ENCODE data around the gene BRDT.

Gene BRDT

GRCh38 chr1:91929250-91929649, 20.0 kb upstream of the BRDT start:
- Histone ChIP-seq H3K9ac (ENCODE audit: low read length in 2 of 2) (no peak overlapping the region), H3K9me3 (ENCODE audit: control insufficient read depth in 2 of 2, low read length in 2 of 2) (no peaks in the 10 kb centered on the region), H3K27ac (ENCODE audit: low read length) (no peak overlapping the region), H3K4me3 (ENCODE audit: low read length in 2 of 2) (no peak overlapping the region), H3K36me3 (ENCODE audit: control insufficient read depth in 2 of 2, insufficient read depth in 2 of 2, low read length in 2 of 2) (no peaks in the 10 kb centered on the region), H3K4me1 (ENCODE audit: control insufficient read depth, insufficient read depth, low read length) (peaks cover 8% of the 10 kb centered on the region), H3K27me3 (ENCODE audit: control insufficient read depth in 1 of 2, insufficient read depth in 2 of 2, low read length in 2 of 2) (no peaks in the 10 kb centered on the region)

- no peaks in the 10 kb centered on the region for H3K27me3 ChIP-seq (ENCODE audit: control insufficient read depth in 1 of 2, insufficient read depth in 2 of 2, low read length in 2 of 2)
- H3K4me3 ChIP-seq (ENCODE audit: low read length in 2 of 2) = no peak overlapping the region
- H3K4me1 ChIP-seq (ENCODE audit: control insufficient read depth, insufficient read depth, low read length) = no peaks in the 10 kb centered on the region
- H3K36me3 ChIP-seq (ENCODE audit: control insufficient read depth in 2 of 2, insufficient read depth in 2 of 2, low read length in 2 of 2) = no peaks in the 10 kb centered on the region
- H3K27ac ChIP-seq (ENCODE audit: low read length) = no peak overlapping the region
- no peaks in the 10 kb centered on the region for H3K9me3 ChIP-seq (ENCODE audit: control insufficient read depth in 2 of 2, low read length in 2 of 2)
- no peak overlapping the region for H3K9ac ChIP-seq (ENCODE audit: low read length in 2 of 2)
Observed at GRCh38 chr1:91937613-91938012, 11.6 kb upstream of the BRDT start.

GRCh38 chr1:91940496-91940895, 8.7 kb upstream of the BRDT start:
- Histone ChIP-seq H3K27me3 (ENCODE audit: control insufficient read depth in 1 of 2, insufficient read depth in 2 of 2, low read length in 2 of 2) (no peaks in the 10 kb centered on the region), H3K36me3 (ENCODE audit: control insufficient read depth in 2 of 2, insufficient read depth in 2 of 2, low read length in 2 of 2) (no peaks in the 10 kb centered on the region), H3K4me3 (ENCODE audit: low read length in 2 of 2) (no peak overlapping the region), H3K4me1 (ENCODE audit: control insufficient read depth, insufficient read depth, low read length) (no peaks in the 10 kb centered on the region), H3K27ac (ENCODE audit: low read length) (no peak overlapping the region), H3K9ac (ENCODE audit: low read length in 2 of 2) (no peak overlapping the region), H3K9me3 (ENCODE audit: control insufficient read depth in 2 of 2, low read length in 2 of 2) (no peaks in the 10 kb centered on the region)

- Histone ChIP-seq H3K27me3 (ENCODE audit: control insufficient read depth in 1 of 2, insufficient read depth in 2 of 2, low read length in 2 of 2) (no peaks in the 10 kb centered on the region), H3K4me1 (ENCODE audit: control insufficient read depth, insufficient read depth, low read length) (no peaks in the 10 kb centered on the region), H3K9ac (ENCODE audit: low read length in 2 of 2) (no peak overlapping the region), H3K4me3 (ENCODE audit: low read length in 2 of 2) (no peak overlapping the region), H3K27ac (ENCODE audit: low read length) (no peak overlapping the region), H3K9me3 (ENCODE audit: control insufficient read depth in 2 of 2, low read length in 2 of 2) (no peaks in the 10 kb centered on the region), H3K36me3 (ENCODE audit: control insufficient read depth in 2 of 2, insufficient read depth in 2 of 2, low read length in 2 of 2) (no peaks in the 10 kb centered on the region)
Observed at GRCh38 chr1:91944087-91944486, 5.1 kb upstream of the BRDT start.

GRCh38 chr1:91948097-91948496, 1.1 kb upstream of the BRDT start:
- no peak overlapping the region for H3K27ac ChIP-seq (ENCODE audit: low read length)
- peaks cover 0 to 3% of the 10 kb centered on the region in 2 donors for H3K9me3 ChIP-seq (ENCODE audit: control insufficient read depth in 2 of 2, low read length in 2 of 2)
- no peak overlapping the region for H3K9ac ChIP-seq (ENCODE audit: low read length in 2 of 2)
- H3K4me3 ChIP-seq (ENCODE audit: low read length in 2 of 2) = no peak overlapping the region
- H3K27me3 ChIP-seq (ENCODE audit: control insufficient read depth in 1 of 2, insufficient read depth in 2 of 2, low read length in 2 of 2) = no peaks in the 10 kb centered on the region
- no peaks in the 10 kb centered on the region for H3K4me1 ChIP-seq (ENCODE audit: control insufficient read depth, insufficient read depth, low read length)
- H3K36me3 ChIP-seq (ENCODE audit: control insufficient read depth in 2 of 2, insufficient read depth in 2 of 2, low read length in 2 of 2) = no peaks in the 10 kb centered on the region

GRCh38 chr1:91948501-91949355, 473 bp upstream of the BRDT start:
- H3K9me3 ChIP-seq (ENCODE audit: control insufficient read depth in 2 of 2, low read length in 2 of 2) = peaks cover 0 to 3% of the 10 kb centered on the region in 2 donors
- no peaks in the 10 kb centered on the region for H3K36me3 ChIP-seq (ENCODE audit: control insufficient read depth in 2 of 2, insufficient read depth in 2 of 2, low read length in 2 of 2)
- no peak overlapping the region for H3K4me3 ChIP-seq (ENCODE audit: low read length in 2 of 2)
- H3K27ac ChIP-seq (ENCODE audit: low read length) = no peak overlapping the region
- no peaks in the 10 kb centered on the region for H3K27me3 ChIP-seq (ENCODE audit: control insufficient read depth in 1 of 2, insufficient read depth in 2 of 2, low read length in 2 of 2)
- no peak overlapping the region for H3K9ac ChIP-seq (ENCODE audit: low read length in 2 of 2)
- no peaks in the 10 kb centered on the region for H3K4me1 ChIP-seq (ENCODE audit: control insufficient read depth, insufficient read depth, low read length)

GRCh38 chr1:91952187-91952586, 3.0 kb downstream of the BRDT start:
- Histone ChIP-seq H3K9ac (ENCODE audit: low read length in 2 of 2) (no peak overlapping the region), H3K27me3 (ENCODE audit: control insufficient read depth in 1 of 2, insufficient read depth in 2 of 2, low read length in 2 of 2) (no peaks in the 10 kb centered on the region), H3K4me1 (ENCODE audit: control insufficient read depth, insufficient read depth, low read length) (no peaks in the 10 kb centered on the region), H3K27ac (ENCODE audit: low read length) (no peak overlapping the region), H3K9me3 (ENCODE audit: control insufficient read depth in 2 of 2, low read length in 2 of 2) (peaks cover 0 to 3% of the 10 kb centered on the region in 2 donors), H3K36me3 (ENCODE audit: control insufficient read depth in 2 of 2, insufficient read depth in 2 of 2, low read length in 2 of 2) (no peaks in the 10 kb centered on the region), H3K4me3 (ENCODE audit: low read length in 2 of 2) (no peak overlapping the region)

GRCh38 chr1:91958926-91959325, 9.7 kb downstream of the BRDT start:
- Histone ChIP-seq H3K36me3 (ENCODE audit: control insufficient read depth in 2 of 2, insufficient read depth in 2 of 2, low read length in 2 of 2) (no peaks in the 10 kb centered on the region), H3K9me3 (ENCODE audit: control insufficient read depth in 2 of 2, low read length in 2 of 2) (no peaks in the 10 kb centered on the region), H3K4me3 (ENCODE audit: low read length in 2 of 2) (no peak overlapping the region), H3K9ac (ENCODE audit: low read length in 2 of 2) (no peak overlapping the region), H3K4me1 (ENCODE audit: control insufficient read depth, insufficient read depth, low read length) (no peaks in the 10 kb centered on the region), H3K27me3 (ENCODE audit: control insufficient read depth in 1 of 2, insufficient read depth in 2 of 2, low read length in 2 of 2) (no peaks in the 10 kb centered on the region), H3K27ac (ENCODE audit: low read length) (no peak overlapping the region)

GRCh38 chr1:91968334-91968733, 19.1 kb downstream of the BRDT start:
- no peaks in the 10 kb centered on the region for H3K36me3 ChIP-seq (ENCODE audit: control insufficient read depth in 2 of 2, insufficient read depth in 2 of 2, low read length in 2 of 2)
- no peaks in the 10 kb centered on the region for H3K27me3 ChIP-seq (ENCODE audit: control insufficient read depth in 1 of 2, insufficient read depth in 2 of 2, low read length in 2 of 2)
- H3K9me3 ChIP-seq (ENCODE audit: control insufficient read depth in 2 of 2, low read length in 2 of 2) = no peaks in the 10 kb centered on the region
- H3K27ac ChIP-seq (ENCODE audit: low read length) = no peak overlapping the region
- H3K4me3 ChIP-seq (ENCODE audit: low read length in 2 of 2) = no peak overlapping the region
- H3K9ac ChIP-seq (ENCODE audit: low read length in 2 of 2) = no peak overlapping the region
- H3K4me1 ChIP-seq (ENCODE audit: control insufficient read depth, insufficient read depth, low read length) = no peaks in the 10 kb centered on the region

- Histone ChIP-seq H3K9ac (ENCODE audit: low read length in 2 of 2) (no peak overlapping the region), H3K4me1 (ENCODE audit: control insufficient read depth, insufficient read depth, low read length) (no peaks in the 10 kb centered on the region), H3K4me3 (ENCODE audit: low read length in 2 of 2) (no peak overlapping the region), H3K27ac (ENCODE audit: low read length) (no peak overlapping the region), H3K27me3 (ENCODE audit: control insufficient read depth in 1 of 2, insufficient read depth in 2 of 2, low read length in 2 of 2) (no peaks in the 10 kb centered on the region), H3K9me3 (ENCODE audit: control insufficient read depth in 2 of 2, low read length in 2 of 2) (no peaks in the 10 kb centered on the region), H3K36me3 (ENCODE audit: control insufficient read depth in 2 of 2, insufficient read depth in 2 of 2, low read length in 2 of 2) (no peaks in the 10 kb centered on the region)
Observed at GRCh38 chr1:91979383-91979782, 30.2 kb downstream of the BRDT start.

GRCh38 chr1:91980663-91981062, 31.5 kb downstream of the BRDT start:
- no peaks in the 10 kb centered on the region for H3K27me3 ChIP-seq (ENCODE audit: control insufficient read depth in 1 of 2, insufficient read depth in 2 of 2, low read length in 2 of 2)
- H3K27ac ChIP-seq (ENCODE audit: low read length) = no peak overlapping the region
- H3K4me1 ChIP-seq (ENCODE audit: control insufficient read depth, insufficient read depth, low read length) = no peaks in the 10 kb centered on the region
- no peak overlapping the region for H3K9ac ChIP-seq (ENCODE audit: low read length in 2 of 2)
- H3K4me3 ChIP-seq (ENCODE audit: low read length in 2 of 2) = no peak overlapping the region
- H3K9me3 ChIP-seq (ENCODE audit: control insufficient read depth in 2 of 2, low read length in 2 of 2) = no peaks in the 10 kb centered on the region
- H3K36me3 ChIP-seq (ENCODE audit: control insufficient read depth in 2 of 2, insufficient read depth in 2 of 2, low read length in 2 of 2) = no peaks in the 10 kb centered on the region

Measured in stomach smooth muscle (tissue), 2 donors.